ENCODE data around the gene MSX1.

The MSX1 gene

GRCh38 chr4:4899202-4899925, 39.9 kb downstream of the MSX1 start:
- DNase-seq (ENCODE audit: low read depth in 1 of 2, low spot score in 1 of 2) = no peak

- DNase-seq (ENCODE audit: low read depth in 1 of 2, low spot score in 1 of 2) = no peak
Measured at GRCh38 chr4:4901877-4902276, 42.4 kb downstream of the MSX1 start.

- DNase-seq (ENCODE audit: low read depth in 1 of 2, low spot score in 1 of 2) = no peak
Measured at GRCh38 chr4:4912155-4912554, 52.7 kb downstream of the MSX1 start.

- DNase-seq (ENCODE audit: low read depth in 1 of 2, low spot score in 1 of 2) = no peak
Measured at GRCh38 chr4:4913147-4913561, 53.7 kb downstream of the MSX1 start.

All from activated T-helper 1 cell treated with anti-CD3 and anti-CD28 coated beads, Interleukin-2, amount 50 U/mL, for 16 hours (primary cell).